Measurements from ENCODE around the gene GBE1.

DNA sequence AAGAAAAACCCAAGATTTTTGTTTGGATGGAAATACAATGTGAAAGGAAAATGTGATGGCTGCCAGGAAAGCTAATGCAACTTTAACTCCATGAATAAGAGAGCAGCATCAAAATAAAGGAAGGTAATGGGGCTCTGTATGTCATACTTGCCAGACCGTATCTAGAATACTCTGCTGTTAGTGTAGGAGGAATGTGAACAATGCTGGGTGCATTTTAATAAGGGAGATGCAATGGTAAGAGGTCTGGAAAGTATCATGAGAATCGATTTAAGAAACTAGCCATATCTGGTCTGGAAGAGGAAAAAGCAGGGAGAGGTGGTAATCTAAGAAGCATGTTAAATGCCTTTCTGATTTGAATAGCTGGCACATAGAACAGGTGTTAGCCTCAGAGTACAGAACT lies 239.6 kb downstream of the GBE1 start:
- TF ChIP-seq, protein P1, sequence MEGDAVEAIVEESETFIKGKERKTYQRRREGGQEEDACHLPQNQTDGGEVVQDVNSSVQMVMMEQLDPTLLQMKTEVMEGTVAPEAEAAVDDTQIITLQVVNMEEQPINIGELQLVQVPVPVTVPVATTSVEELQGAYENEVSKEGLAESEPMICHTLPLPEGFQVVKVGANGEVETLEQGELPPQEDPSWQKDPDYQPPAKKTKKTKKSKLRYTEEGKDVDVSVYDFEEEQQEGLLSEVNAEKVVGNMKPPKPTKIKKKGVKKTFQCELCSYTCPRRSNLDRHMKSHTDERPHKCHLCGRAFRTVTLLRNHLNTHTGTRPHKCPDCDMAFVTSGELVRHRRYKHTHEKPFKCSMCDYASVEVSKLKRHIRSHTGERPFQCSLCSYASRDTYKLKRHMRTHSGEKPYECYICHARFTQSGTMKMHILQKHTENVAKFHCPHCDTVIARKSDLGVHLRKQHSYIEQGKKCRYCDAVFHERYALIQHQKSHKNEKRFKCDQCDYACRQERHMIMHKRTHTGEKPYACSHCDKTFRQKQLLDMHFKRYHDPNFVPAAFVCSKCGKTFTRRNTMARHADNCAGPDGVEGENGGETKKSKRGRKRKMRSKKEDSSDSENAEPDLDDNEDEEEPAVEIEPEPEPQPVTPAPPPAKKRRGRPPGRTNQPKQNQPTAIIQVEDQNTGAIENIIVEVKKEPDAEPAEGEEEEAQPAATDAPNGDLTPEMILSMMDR (IDR thresholded peaks at IDR 0.05) = no peak
- no peak for TF ChIP-seq POLR2A (IDR thresholded peaks at IDR 0.05)

All from body of pancreas (tissue), 4 donors.